CD4-positive, alpha-beta T cell treated with Interleukin-15 for 4 hours (primary cell): ENCODE data around the gene SPOCK3.
"Not testable (repeated sequence)": the region's sequence is repeated elsewhere in the genome, so short reads cannot be mapped to it uniquely, and the experiment has no call there.

Source experiments
- DNase-seq: peaks from one replicate; pipeline ENCODE4 v3.0.0-alpha.2; 2020; ENCODE audit warnings: low spot score

SPOCK3 gene

DNA sequence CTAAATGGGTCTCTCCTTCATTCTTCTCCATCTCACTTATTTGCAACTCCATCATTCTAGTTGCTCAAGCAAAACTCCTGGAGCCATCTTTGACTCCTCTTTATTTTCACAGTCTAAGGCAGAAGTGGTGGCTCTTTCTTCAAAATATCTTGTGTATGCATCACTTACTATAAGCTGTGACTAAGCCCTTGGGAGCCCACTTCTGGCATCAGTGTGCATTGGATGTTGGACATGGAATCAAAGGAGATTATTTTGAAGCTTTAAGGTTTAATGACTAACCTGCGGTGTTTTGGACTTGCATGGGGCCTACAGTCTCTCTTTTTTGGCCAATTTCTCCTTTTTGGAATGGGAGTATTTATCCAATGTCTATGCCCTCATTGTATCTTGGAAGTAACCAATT, 276.8 kb downstream of the SPOCK3 start:
- no peak for DNase-seq

DNA sequence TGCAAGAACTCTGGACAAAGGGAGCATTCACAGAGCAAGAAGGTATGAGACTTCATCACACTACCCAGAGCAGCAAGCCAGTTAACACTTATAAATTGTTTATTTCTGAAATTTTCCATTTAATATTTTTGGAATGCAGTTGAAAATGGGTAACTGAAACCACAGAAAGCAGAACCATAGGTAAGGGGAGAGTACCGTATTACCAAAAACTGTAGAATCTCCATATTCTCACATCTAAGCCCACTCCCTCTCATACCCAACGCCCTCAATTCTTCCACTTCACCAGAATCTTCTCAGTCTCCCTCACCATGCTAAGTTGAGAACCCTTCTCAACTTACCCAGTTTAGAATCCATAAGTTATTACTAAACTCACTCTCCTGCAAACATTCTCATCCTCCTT, 277.8 kb downstream of the SPOCK3 start:
- DNase-seq: no peak

DNA sequence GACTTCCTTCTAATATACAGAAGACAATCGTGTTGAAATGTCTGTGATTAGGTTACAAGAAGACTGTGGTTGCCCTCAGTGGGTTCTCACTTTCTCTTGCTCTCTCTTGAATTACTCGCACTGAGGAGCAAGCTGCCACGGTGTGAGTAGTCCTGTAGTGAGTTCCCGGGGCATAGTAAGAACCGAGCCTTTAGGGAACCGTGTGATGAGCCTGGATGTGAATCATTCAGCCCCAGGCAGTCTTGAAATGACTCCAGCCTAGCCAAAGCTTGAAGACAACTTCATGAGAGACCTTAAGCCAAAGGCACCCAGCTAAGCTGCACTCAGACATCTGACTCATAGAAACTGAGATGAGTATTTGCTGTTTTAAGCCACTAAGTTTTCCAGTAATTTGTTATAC, 292.7 kb downstream of the SPOCK3 start:
- DNase-seq: no peak

DNA sequence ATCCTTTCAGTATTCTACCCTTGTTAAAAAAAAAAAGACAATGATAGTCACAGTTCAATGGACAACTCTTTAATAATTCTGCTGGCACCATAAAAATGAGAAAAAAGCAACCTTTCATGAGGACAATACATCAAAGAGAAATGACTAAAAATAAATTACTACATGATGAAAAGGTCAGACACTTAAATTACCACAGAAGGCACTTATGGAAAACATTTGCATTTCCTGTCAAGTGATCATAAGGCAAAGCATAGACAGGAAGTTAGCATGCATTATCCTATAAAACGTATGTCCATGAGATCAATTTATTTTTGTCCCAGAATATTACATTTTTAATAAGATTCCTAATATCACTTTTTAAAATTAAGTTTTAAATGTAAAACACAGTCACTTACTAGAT, 303.8 kb downstream of the SPOCK3 start:
- DNase-seq: no peak

DNA sequence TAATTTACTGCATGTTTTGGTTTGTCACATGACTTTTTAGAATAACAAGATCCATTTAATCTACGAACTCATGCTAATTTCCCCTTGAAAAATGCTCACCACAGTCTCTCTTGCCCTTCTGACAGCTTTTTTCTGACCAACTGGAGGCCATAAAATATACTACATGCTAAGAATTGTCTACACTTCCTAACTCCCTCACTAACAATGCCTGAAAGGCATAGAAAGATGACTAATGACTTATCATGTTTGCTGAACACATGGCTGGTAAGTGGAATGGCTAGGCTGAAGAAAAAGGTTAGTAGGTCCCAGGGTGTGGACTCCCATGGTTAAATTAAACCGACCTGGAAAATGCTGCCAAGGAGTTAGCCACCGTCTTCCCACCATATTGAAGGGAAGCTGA, 309.9 kb downstream of the SPOCK3 start:
- DNase-seq: no peak

DNA sequence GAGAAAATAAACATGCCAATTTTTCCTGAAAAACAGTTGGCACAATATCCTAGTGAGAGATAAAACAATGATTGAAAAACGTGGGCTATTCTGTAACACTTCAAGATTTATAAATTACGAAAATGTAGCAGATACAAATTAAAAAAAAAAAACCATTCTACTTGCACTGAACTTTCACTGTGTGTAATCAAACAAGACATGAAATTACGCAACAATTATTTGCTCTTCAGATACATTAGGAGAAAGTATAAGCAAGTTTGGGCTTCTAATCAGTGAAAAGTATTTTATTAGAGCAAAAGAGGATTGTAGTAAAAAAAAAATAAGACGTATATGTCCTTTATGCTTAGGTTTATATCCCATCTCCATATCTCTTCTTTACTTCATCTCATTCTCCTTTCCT, 320.4 kb downstream of the SPOCK3 start:
- no peak for DNase-seq

DNA sequence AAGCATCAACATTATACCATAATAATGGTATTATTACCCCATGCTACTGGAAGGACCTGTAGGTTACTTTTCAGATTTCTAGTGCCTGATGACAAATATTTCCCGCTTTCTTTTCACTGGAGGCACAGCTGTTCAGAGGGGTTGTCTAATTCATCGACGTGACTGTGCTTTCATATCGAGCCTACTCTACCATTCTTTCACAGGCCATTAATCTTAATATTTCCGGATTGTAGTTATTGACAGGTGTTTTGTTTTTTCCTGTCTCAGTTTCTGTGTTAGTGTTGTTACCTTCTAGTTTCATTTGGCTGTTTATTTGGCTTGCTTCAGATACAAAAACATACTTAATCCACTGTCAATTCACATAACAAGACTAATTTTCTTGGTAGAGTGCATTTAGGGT, 330.9 kb downstream of the SPOCK3 start:
- DNase-seq: no peak

DNA sequence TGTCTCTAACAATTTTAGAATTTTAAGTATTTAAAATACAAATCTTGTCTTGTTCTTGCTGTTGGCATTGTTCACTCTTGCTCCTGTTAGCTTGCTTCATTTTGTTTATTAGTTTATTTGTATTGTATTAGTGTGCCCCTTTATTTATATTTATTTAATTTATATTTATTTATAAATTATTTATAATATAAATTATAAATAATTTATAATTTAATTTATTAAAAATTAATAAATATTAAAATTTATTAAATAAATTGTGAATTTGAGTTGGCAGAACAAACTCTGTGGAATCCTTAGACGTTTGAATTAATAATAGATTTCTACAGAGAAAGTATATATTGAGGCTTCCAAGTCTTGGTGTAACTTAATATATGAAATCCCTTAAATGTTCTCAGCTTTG, 331.4 kb downstream of the SPOCK3 start:
- no peak for DNase-seq

DNA sequence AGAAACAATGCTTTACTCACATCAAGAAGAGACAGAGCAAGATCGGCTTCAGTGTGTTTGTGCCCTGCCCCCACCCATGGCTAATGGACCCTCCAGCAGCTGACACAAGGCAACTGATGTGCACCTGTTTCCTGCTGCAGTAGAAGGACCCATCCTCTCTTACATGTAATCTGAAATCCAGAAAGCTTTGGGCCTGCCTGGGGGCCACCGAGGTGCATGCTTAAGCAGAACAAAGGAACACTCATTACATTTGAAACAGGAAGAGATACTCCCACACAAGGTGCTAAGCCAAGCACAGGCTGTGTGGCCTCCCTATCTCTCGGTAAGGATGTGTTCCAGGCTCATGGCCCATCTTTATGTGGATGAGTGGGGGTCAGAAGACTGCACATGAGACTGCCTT, 338.0 kb downstream of the SPOCK3 start:
- no peak for DNase-seq

DNA sequence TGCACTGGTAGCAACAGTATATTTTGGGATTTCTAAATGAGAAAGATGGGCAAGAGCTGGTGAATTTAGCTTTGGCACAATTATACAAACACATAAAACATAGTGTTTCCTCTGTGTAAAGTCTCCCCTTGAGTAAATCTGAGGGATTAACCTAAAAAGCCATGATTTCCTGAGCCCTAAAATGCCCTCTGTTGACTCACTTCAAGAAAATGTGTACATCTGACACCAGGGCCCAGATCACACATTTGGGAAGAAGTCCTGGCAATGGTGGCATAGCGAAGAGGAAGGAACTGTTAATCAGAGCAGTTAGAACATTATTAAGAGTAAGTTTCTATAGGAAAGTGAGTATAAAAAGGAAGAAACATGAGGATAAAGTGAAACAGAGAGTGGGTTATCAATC, 338.5 kb downstream of the SPOCK3 start:
- no peak for DNase-seq

DNA sequence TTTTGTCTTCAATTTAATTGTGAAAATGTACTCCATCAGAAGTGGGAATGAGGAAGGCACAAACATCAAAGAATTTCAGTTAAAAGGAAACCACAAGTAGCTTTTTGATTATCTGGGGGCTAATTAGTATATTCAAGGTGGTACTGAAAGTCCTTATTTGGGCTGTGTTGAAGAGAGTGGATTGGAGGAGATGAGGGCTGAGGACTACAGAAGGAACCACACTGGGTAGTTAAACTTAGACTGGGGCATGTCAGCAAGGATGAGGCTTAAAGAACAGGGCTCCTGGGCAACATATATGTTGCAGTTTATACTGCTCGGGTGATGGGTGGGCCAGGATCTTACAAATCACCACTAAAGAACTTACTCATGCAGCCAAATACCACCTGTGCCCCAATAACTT, 346.8 kb downstream of the SPOCK3 start:
- DNase-seq: no peak

DNA sequence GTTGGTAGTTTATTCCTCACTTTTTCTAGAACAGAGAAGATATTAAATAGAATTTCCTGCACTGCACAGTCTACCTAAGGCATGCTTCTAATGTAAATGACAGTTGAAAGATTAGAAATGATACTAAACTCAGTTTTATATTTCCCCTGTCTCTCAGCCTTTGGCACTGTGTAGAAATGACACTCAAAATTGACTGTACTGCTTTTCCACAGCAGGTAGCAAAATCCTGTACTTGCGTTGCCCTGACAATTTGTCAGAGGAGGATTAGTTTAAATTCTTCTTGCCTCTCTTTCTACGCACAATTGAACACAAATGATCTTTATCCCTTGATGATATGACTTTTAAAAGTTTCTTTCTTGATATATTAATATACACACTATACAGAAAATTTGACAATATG, 347.6 kb downstream of the SPOCK3 start:
- DNase-seq: no peak

DNA sequence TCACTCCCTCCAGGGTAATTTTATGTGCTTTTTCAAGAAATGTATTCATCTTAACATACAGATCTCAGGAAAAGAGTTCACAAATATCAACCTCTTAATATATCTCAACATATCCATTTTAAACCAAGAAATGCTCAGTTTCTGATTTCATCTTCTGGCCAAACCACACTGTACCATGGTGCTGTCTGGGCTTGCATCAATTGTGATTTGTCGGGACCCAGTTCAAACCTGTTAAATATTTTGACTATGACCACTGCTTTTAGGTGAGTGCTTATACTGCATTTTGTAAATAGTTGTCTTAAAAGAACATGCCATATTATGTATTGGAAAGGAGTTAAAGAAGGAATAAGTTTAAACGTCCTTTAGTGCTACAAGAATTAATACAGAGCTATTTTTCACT, 352.1 kb downstream of the SPOCK3 start:
- DNase-seq: no peak

DNA sequence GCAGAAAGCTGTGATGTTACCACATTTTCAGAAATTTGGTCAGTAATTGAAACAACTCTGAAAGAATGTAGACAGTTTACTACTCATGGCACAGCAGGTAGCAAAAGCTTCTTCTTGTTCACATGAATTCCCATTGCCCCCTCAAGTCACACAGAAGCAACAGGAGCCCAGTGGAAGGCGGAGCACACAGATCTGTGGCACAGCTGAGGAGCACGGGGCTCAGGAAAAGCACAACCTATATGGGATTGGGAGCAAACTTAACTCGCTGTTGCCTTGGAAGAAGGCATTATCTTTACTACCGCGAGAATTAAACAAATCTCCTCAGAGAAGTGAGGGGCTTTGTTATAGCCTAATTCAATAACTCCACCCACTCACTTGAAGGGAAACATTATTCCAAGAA, 358.5 kb downstream of the SPOCK3 start:
- DNase-seq: no peak

DNA sequence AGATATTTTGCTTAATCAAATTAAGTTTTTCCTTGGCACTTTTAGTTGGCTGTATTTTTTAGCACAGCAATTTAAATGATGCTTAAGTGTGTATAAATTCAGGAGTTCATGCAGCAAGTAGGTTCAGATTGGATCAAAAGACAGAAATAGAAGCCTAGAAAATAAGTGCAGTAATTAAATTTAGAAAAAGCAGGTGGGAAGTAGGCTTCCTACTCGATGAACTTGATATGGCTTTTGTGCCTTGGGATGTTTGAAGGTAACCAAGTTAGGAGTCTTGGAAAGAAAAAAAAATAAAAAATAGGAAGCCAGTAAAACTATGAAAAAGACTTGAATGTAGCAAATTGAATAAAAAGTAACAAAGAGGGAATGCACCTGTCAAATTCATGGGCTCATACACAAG, 372.3 kb downstream of the SPOCK3 start:
- DNase-seq: no peak

DNA sequence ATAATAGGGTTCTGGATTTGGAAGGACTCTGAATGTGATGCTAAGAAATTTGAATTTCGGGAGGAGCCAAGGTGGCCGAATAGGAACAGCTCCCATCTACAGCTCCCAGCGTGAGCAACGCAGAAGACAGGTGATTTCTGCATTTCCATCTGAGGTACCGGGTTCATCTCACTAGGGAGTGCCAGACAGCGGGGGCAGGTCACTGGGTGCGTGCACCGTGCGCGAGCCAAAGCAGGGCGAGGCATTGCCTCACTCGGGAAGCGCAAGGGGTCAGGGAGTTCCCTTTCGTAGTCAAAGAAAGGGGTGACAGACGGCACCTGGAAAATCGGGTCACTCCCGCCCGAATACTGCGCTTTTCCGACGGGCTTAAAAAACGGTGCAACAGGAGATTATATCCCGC, 383.9 kb downstream of the SPOCK3 start:
- not testable (repeated sequence) for DNase-seq

DNA sequence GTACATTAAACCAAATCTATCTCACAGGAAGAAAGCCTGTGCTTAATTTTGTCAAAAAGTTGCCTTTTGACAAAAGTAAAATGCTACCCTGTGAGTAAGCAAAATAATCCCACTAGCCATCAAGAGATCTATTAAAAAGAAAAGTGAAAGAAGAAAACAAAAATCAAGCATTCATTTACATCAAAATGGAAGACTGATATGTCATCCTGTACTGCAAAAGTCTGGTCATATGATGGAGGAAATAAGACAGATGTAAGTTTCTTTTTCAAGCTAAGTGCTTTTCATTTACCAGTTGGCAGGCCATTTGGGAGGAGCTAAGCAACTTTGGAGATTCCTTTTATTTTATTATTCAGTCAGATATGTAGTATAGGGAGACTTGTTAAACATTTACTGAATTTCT, 387.4 kb downstream of the SPOCK3 start:
- DNase-seq: no peak

DNA sequence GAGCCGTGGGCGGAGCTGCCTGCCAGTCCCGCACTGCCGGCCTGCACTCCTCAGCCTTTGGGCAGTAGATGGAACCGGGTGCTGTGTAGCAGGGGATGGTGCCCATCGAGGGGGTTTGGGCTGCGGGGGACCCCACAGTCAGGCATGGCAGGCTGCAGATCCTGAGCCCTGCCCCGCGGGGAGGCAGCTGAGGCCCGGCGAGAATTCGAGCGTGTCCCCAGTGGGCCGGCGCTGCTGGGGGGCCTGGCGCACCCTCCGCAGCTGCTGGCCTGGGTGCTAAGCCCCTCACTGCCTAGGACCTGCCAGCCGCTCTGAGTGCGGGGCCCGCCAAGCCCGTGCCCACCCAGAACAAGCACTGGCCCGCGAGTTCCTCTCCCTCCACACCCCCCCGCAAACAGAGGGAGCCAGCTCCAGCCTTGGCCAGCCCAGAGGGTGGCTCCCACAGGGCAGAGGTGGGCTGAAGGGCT, 391.5 kb downstream of the SPOCK3 start:
- DNase-seq: no peak

DNA sequence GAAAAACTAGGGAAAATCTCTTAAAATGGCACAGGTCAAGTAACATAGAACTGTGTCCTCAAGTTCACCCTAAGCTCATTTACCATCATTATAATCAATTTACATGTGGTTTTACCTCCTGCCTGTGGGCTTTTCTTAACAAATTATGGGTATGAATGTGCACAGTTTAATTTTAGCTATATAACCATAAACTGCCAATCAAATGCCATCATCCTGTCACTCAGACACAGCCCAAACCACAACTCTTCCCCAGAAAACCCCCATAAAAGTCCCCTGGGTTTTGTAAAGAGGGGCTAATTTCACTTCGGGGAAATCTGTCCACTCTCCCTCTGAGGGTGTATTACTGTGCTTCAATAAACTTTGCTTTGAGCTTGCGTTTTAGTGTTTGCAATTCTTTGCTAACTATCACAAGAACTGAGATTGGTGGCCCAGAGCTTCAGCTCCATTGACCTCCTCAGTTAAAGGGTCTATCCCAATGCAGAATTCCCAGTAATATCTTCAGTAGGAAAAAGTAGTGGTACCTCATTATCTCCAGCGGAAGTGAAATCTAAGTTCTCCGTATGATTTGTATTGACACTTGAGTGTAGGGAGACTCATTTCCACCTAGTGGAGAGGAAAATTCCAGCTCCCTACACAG, 394.6 kb downstream of the SPOCK3 start:
- no peak for DNase-seq

DNA sequence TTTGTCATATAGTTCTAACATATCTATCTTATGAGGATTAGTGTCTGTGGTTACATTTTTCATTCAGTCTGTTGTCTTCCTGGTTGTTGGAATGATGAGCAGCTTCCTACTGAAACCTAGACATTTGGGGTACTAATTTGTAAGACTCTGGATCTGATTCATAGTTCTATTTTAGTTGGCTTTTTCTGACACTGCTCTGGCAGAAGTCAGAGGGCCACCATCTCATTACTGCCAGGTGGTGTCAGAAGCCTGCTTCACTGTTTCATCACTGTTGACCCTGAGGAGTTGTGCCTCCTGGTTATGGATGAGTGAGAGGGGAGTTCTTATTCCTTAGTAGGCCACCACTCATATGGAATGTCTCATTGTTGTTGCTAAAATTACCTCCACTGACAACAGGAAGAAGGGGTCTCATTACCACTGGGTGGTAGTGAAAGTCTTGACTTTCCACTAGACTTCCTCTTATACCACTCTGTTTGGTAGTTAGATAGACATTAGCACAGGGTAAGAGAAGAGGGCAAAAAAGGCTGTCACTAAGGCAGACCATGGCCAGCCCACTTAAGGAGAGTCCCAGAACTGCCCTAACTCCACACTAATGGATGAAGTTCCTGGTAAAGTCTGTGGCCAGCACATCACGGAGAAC, 395.2 kb downstream of the SPOCK3 start:
- DNase-seq: no peak

DNA sequence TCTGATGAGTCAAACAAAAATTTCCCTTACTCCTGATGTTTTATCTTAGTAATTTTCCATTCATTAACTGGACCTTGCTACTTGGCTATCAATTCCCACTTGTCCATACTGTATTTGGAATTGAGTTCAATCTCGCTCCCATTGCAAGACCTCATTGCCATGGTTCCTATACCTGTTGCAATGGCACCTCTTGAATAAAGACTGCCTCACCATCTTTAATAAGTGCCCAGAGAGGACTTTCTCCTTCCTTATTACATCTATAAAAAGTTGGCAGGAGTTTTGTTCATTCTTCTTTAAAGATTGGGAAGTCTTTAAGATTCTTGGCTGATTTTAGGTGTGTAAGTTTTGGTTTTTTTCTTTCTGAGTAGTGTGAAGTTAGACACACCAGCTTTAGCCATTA, 397.4 kb downstream of the SPOCK3 start:
- DNase-seq: no peak

DNA sequence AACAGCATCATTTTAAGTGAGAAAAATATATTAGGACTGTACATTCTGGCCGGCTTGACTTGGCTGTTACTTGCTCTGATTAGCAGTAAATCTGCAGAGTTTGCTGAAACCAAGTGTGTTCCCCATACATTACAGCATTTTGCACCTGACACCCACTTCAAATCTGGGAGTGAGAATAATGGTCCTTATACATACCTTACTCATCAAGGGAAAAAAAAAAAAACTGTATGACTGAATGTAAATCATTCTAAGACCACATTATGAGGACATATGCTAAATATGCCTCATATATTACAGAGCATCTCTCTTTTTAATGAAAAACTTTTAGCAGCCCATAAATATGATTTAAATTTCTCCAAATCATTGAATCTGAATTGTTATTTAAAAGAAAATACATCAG, 406.7 kb downstream of the SPOCK3 start:
- no peak for DNase-seq

DNA sequence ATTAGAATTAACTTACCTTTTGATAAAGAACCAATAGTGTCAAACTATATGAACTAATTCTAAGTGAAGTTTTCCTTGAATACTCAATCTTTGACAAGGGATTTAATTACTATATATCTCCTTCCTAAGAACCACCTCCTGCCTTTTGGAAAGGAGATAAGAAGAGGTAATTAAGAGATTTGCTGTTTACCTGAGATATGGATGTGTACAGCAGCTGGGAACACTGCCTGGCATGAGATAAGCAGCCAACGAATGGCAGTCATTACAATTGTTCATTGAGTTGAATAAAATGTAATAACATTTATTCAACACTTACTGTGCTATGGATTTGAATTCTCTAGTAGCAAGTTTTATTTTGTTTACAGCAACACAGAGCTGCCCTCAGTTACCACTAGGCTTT, 407.1 kb downstream of the SPOCK3 start:
- no peak for DNase-seq

DNA sequence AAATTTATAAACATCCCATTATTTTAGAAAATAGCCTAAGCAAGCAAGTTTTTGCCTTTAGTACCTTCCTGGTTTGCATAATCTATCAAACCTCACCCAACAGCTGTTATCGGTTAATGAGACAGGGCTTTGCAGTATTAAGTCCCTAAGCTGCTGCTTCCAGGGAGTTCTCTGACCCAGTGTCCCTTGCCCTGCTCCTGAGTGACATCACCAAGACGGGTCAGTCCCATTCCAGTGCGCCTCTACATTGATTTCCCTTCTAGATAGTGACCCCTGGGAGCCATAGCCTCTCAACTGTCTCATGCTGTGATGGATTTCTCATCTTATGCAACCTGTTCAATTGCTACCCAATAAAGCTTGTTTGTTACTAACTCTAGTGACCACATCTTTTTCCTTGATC, 410.4 kb downstream of the SPOCK3 start:
- DNase-seq: no peak
